UCSD-AML1 (cell line): ENCODE measurements around the gene BST2.

ENCODE experiments used
- DNase-seq: peaks from one replicate; lab custom pipeline; 2025; ENCODE audit not compliant: unreplicated experiment; lab: John Stamatoyannopoulos, UW

BST2 gene

GRCh38 chr19:17405250-17406045, at the start of gene BST2:
Gene BST2 (minus strand): TSS chr19:17405630. CDS start chr19:17405575, 55 bp downstream.
- peak; percentile 85 for DNase-seq

GRCh38 chr19:17454576-17455071, 49.2 kb upstream of the BST2 start:
- no peak for DNase-seq

GRCh38 chr19:17451820-17452219, 46.4 kb upstream of the BST2 start:
- no peak for DNase-seq

- DNase-seq, result peak; percentile 46
These were observed 45.0 kb upstream of the BST2 start for GRCh38 chr19:17450264-17451075.

- peak; percentile 87 for DNase-seq
These were observed 42.9 kb upstream of the BST2 start, which contains the start of gene TMEM221 for GRCh38 chr19:17448131-17448967. Gene TMEM221 (minus strand): TSS chr19:17448668. CDS start chr19:17448462, 206 bp downstream.

- DNase-seq, result no peak
These were observed 42.3 kb upstream of the BST2 start for GRCh38 chr19:17447704-17448130.

GRCh38 chr19:17445526-17446165, 40.2 kb upstream of the BST2 start:
- no peak for DNase-seq

GRCh38 chr19:17441241-17442021, 36.0 kb upstream of the BST2 start:
- peak; percentile 23 for DNase-seq

- no peak for DNase-seq
These were observed 31.4 kb upstream of the BST2 start for GRCh38 chr19:17436874-17437267.

- no peak for DNase-seq
These were observed 30.9 kb upstream of the BST2 start for GRCh38 chr19:17436094-17436873.

GRCh38 chr19:17435218-17435617, 29.8 kb upstream of the BST2 start:
- no peak for DNase-seq

GRCh38 chr19:17431417-17431816, 26.0 kb upstream of the BST2 start:
- DNase-seq, result no peak

- no peak for DNase-seq
These were observed 24.2 kb upstream of the BST2 start for GRCh38 chr19:17429641-17430113.

GRCh38 chr19:17424743-17425365, 19.4 kb upstream of the BST2 start:
- DNase-seq, result peak; percentile 74

- DNase-seq, result no peak
These were observed 18.2 kb upstream of the BST2 start for GRCh38 chr19:17423429-17424208.

GRCh38 chr19:17421942-17422341, 16.5 kb upstream of the BST2 start:
- DNase-seq, result no peak

GRCh38 chr19:17420475-17420924, 15.1 kb upstream of the BST2 start:
- peak; percentile 54 for DNase-seq
